GM12873 (cell line): ENCODE results near the gene TARBP1.

Experiments used
- CTCF ChIP-seq: IDR thresholded peaks from 2 replicates; pipeline ENCODE4 v1.5.1; 2012; ENCODE audit warnings: low read depth, mild to moderate bottlenecking, moderate library complexity, low read length, control low read depth; ENCODE audit not compliant: insufficient read depth; ENCODE audit errors: missing control alignments

Gene TARBP1

GRCh38 chr1:234478481-234479309 lies at the start of gene TARBP1:
TSS of gene TARBP1 (minus strand) at chr1:234479179. CDS start at chr1:234479103, 76 bp downstream.
- TF ChIP-seq CTCF: peak; percentile 30

- no peak for TF ChIP-seq CTCF
Observed at GRCh38 chr1:234528074-234528865, 49.3 kb upstream of the TARBP1 start.

- no peak for TF ChIP-seq CTCF
Observed at GRCh38 chr1:234527346-234527745, 48.4 kb upstream of the TARBP1 start.

GRCh38 chr1:234526922-234527321 lies 47.9 kb upstream of the TARBP1 start:
- no peak for TF ChIP-seq CTCF

GRCh38 chr1:234525099-234525799 lies 46.3 kb upstream of the TARBP1 start:
- no peak for TF ChIP-seq CTCF

- no peak for TF ChIP-seq CTCF
Observed at GRCh38 chr1:234521836-234522235, 42.9 kb upstream of the TARBP1 start.
